Liver (tissue), 3 donors: ENCODE data around the gene PRRT2.

Experiments
- ATF3 ChIP-seq: IDR thresholded peaks from 2 replicates; pipeline ENCODE4 v1.6.1; 2016; ENCODE audit warnings: antibody characterized with exemption
- CTCF ChIP-seq: fragments of 150-350 bp; IDR thresholded peaks from 2 replicates; pipeline ENCODE4 v1.5.1; 2017; ENCODE audit warnings: improper control_type of control experiment, low read depth, low read length; ENCODE audit not compliant: missing input control
- FOXA1 ChIP-seq: IDR thresholded peaks from 2 replicates; pipeline ENCODE4 v1.6.1; 2016; ENCODE audit warnings: antibody characterized with exemption
- GABPA ChIP-seq, 2 donors: IDR thresholded peaks in 1 of 2; conservative IDR thresholded peaks in 1 of 2; 2 replicates each; pipeline ENCODE4 v1.6.1; 2016; ENCODE audit warnings: antibody characterized with exemption in 2 of 2, mild to moderate bottlenecking in 1 of 2, moderate library complexity in 1 of 2
- JUND ChIP-seq, 2 donors: IDR thresholded peaks; 2 replicates each; pipeline ENCODE4 v1.6.1; 2016; ENCODE audit warnings: antibody characterized with exemption in 2 of 2
- MAX ChIP-seq: IDR thresholded peaks from 2 replicates; pipeline ENCODE4 v1.6.1; 2016; ENCODE audit warnings: antibody characterized with exemption
- RAD21 ChIP-seq, 2 donors: IDR thresholded peaks; 2 replicates each; pipeline ENCODE4 v1.6.1; 2016; ENCODE audit warnings: antibody characterized with exemption in 2 of 2, mild to moderate bottlenecking in 2 of 2
- REST ChIP-seq: IDR thresholded peaks from 2 replicates; pipeline ENCODE4 v1.6.1; 2016; ENCODE audit warnings: antibody characterized with exemption, mild to moderate bottlenecking
- RXRA ChIP-seq, 2 donors: IDR thresholded peaks; 2 replicates each; pipeline ENCODE4 v1.6.1; 2017 to 2018; ENCODE audit warnings: antibody characterized with exemption in 2 of 2, mild to moderate bottlenecking in 1 of 2
- SP1 ChIP-seq: IDR thresholded peaks from 2 replicates; pipeline ENCODE4 v1.6.1; 2018; ENCODE audit warnings: antibody characterized with exemption, mild to moderate bottlenecking
- TAF1 ChIP-seq: conservative IDR thresholded peaks from 2 replicates; pipeline ENCODE4 v1.6.1; 2016; ENCODE audit warnings: antibody characterized with exemption, mild to moderate bottlenecking
- YY1 ChIP-seq: IDR thresholded peaks from 2 replicates; pipeline ENCODE4 v1.6.1; 2016; ENCODE audit warnings: antibody characterized with exemption, mild to moderate bottlenecking
- ZBTB33 ChIP-seq: IDR thresholded peaks from 2 replicates; pipeline ENCODE4 v1.6.1; 2016; ENCODE audit warnings: antibody characterized with exemption
- donor health status: healthy.
- donor health status: healthy.

- TF ChIP-seq CTCF = no peak
- no peak for TF ChIP-seq MAX
- TF ChIP-seq TAF1 = no peak
- no peak for TF ChIP-seq ATF3
- no peak for TF ChIP-seq REST
- no peak for TF ChIP-seq SP1
- TF ChIP-seq RXRA (IDR thresholded peaks at IDR 0.05) = no peak
- TF ChIP-seq FOXA1 = no peak
- no peak for TF ChIP-seq JUND (IDR thresholded peaks at IDR 0.05)
- no peak for TF ChIP-seq RAD21 (IDR thresholded peaks at IDR 0.05)
- no peak for TF ChIP-seq GABPA (IDR thresholded peaks at IDR 0.05 in 1 of 2, conservative IDR thresholded peaks at IDR 0.05 in 1 of 2)
- TF ChIP-seq YY1 = no peak
- no peak for TF ChIP-seq ZBTB33
Measured at GRCh38 chr16:29813644-29814562, 1.9 kb downstream of the PRRT2 start.
